Right kidney (tissue), 1 donor: ENCODE measurements around the gene PTGES.

Experiments used
- DNase-seq: peaks from one replicate; pipeline ENCODE4 v3.0.0-alpha.2; 2016

Gene PTGES

DNA sequence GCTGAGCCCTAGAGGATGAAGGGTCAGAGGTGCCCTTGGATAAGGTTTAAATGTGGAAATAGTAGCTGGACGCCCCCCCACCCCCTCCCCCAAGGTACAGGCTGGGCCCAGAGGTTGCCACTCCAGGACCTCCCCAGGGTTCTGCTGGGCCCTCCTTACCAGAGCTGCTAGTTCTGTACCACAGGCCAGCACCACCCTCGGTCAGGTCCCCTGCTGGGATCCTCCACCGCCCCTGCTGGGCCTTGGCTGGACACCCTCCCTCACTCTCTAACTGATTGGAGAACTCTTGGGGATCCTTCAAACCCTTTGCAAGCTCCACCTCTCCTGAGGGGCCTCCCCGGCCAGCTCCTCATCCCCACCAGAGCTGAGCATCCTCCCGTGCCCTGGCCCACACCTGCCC, 34.9 kb downstream of the PTGES start:
- no peak for DNase-seq

DNA sequence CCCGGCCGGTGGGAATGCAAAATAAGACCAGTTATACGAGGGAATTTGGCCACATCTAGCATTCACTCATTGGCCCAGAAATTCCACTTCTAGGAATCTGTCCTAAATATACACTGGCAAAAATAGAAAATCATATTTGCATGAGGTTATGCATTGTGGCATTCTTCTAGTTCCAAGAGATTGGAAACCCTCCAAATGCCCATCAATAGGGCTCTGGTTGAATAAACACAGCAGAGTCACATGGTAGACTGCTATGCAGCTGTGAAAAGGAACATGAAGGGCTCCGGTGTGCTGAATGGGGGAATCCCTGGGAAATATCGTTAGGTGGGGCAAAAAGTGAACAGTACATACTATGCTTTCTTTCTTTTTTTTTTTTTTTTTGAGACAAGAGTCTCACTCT, 36.8 kb downstream of the PTGES start:
- DNase-seq, result no peak

DNA sequence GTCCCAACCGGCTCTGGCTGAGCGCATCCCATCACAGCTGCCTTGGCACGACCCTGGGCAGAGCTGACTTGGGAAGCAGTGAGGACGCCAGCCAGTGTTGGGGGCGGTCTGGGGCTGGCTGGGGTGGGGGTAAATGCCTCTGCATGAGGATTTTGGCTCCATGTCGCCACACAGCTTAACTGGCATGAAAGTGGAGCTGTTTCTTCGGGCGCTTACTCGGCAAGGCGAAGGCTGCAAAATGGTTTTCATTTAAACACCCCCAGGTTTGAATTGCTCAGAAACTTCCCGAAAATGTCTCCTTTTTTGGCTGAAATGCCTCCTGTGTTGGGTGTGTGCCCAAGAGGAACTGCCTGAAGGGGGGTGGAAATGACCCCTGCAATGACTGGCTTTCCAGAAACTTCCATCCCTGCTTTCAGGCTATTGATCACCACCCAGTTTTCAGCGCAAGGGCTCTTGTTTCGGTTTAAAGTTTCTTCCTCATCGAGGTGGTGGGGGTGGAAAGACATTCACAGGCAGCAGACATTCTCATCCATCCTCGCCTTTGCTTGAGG, 38.3 kb downstream of the PTGES start:
- no peak for DNase-seq

DNA sequence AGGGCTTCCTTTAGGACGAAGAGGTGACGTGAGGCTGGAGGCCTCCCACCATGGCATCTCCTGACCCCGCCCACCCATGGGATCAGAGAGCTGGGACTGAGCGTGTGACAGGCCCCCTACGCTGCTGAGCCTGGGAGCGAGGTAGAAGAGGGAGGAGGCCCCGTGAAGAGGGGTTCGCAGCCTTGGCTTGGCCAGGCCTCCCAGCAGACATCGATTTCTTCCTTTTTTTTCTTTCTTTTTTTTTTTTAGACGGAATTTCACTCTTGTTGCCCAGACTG, 39.5 kb downstream of the PTGES start:
- DNase-seq, result no peak

DNA sequence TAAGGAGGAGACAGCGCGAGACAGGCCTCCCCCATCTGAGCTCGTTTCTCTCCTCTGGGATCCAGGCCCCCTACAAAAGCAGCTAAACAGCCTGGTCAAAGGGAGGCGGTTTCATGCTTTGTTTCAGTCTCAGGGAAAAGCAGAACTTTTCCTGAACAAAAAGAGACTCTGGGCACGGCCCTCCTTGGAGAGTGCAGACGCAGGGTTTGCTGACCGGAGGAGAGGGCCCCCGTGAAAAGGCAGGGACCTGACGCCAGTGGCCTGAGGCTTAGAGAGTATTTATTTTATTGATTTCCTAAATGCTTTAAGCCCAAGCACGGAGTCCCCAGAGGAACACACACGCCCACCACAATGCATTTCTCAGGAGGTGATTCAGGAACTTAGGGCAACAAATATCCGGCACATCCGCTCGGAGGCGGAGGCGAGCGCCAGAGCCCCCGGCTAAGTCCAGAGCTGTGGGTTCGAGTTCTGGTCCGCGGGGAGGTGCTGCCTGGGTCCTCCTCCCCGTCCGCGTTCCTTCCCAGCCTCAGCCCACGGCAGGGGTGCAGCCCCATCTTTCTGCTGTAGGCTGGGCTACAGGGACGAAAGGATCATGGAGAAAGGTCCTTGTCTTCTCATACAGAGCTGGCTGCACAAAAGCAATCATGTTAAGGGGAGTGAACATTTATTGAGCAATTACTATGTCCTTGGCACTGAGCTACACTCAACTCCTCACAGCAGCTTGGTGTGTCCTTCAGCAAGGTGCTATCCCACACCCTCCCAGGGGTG, 40.0 kb downstream of the PTGES start:
- no peak for DNase-seq

DNA sequence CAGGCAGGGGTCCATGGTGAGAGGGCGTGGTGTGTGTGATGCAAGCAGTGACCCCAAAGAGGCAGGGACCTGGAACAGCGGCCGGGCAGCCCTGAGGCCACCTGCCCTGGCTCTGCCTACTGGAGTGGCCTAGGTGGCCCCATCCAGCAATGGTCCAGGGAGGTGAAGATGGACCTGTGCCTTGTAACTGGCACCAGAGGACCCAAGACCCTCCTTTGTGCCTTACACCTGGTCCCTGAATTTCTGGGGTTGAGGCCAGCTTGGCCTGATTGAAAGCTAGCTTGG, 42.7 kb downstream of the PTGES start:
- no peak for DNase-seq

DNA sequence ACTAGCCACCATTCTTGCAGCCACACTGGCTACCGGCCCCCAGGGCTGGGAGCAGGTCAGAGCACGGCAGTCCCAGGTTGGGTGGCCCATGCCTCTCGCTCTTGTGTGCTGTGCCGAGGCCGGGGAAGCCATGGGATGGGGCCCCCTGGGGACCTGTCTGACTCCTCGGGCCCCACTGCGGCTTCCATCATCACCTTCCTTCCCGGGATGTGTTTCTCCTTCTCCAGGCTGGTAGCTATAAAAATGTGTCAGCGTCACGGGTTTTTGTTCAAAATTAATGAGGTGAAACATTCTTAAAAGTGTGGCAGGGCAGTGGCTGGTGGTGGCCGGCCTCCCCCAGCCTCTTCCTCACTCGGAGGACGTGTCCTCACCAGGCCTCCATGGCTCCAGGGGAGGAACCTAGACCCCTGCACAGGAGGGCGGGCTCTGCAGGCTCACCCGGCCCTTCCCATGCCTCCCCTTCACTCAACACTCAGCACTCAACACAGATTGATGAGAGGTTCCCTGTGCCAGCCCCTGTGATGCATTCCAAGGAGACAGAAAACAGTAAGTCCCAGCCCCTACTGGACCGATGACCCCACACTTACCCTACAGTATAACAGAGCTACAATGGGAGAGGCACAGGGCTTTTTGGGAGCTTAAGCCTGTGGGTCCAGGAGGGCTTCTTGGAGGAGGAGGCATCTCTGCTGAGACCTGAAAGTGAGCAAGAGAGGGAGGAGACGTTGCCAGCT, 43.2 kb downstream of the PTGES start:
- peak; percentile 38 for DNase-seq

DNA sequence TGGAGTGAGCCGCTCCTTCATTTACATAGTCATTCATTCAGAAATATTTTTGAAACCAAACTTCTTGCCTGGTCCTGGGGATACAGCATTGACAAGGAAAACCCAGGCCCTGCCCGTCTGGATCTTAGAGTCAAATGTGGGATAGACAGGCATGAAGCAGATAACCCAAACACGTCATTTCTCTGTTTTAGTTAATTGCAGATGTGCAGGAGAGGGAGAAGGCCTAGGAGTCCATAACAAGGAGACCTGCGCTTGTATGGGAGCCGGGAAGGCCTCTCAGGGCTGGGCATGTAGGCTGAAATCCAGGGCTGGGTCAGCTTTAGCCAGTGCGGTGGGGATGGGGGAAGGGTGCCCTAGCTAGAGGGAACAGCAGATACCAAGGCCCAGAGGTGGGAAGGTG, 44.0 kb downstream of the PTGES start:
- DNase-seq, result no peak

DNA sequence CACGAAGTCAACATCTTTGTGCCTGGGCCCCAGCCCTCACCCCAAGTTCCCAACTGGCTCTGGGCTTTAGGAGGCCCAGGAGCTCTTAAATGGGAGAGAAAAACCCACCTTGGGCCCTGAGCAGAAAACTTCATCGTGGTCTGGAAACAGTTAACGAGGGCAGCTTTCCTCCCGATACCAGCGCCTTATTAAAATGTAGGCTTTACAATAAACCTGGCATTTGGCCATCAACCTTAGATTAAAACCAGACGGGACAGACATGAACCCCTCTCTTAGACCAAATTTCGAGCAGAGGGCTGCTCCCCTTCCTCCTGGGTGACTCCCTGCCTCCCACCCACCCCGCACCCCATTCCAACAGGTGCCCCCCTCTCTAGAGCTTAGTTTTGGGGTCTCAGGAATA, 48.0 kb downstream of the PTGES start:
- DNase-seq, result no peak

DNA sequence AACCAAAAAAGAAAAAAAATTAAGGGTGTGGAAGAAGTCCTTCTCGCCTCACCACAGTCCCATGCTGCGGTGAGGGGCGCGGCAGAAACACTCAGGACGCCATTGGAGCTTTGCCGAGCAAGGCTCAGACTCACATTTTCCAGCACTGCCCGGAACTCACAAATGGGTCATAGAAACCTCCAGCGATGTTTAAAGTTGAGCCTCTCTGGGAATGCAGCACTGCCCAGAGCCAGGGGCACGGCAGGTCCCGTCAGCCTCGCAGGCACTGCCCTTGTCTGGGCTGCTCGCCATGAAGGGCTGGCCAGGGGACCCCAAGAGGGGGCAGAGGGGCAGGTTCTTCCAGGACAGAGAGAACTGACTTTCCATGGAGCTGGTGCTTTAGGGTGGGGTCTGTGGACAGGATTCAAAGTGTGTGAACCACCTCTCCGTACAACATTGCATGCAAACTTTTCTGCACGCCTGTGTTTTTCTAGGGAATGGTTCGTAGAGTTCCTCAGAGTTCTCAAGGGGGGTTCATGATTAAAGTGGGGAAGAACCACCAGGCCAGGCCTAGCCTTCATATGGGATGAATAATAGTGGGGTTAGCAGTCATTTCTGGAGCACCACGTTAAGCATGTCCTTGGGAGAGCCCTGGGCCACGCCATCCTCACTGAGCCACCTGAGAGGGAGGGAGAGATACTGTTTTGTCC, 49.0 kb downstream of the PTGES start:
- no peak for DNase-seq

DNA sequence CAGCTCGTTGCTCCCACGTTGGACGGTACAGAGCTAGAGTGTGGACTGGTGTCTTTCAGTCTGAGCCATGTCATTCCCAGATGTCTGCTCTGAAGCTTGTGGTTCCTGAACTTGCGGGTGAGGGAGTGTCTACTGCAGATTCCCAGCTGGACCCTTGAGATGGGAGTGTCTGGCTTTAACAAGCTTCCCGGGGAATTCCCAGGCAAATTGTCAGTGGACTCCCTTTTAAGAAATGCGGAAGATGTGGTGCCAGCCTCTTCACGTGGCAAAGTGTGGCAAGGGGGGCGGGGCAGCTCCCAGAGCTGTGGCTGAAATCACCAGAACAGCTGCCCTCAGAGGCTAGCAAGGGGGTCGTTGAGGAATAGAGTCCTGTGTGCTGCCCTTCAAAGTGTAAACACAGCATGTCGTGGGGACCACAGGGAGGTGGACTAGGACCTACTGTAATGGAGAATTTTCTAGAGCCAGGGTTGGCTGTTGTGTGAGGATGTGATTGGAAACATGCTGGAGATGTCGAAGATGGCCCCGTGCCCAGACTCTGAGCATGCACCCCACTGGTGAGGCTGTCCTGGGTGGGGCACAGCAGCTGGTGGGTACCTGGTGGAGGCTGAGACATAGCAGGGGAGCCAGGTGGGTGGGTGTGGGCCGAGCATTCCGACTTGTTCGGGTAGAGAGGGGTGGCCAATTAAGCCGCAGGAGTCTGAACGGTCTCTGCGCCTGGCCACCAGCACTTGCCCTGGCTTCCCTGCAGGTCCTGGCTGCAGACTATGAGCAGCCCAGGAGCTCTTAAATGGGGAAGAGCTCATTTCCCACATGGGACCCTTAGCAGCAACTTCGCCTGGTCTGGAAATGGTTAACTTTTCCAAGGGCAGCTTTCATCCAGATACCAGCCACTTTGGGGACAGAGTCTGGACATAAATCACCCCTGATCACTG, 50.0 kb downstream of the PTGES start:
- no peak for DNase-seq

DNA sequence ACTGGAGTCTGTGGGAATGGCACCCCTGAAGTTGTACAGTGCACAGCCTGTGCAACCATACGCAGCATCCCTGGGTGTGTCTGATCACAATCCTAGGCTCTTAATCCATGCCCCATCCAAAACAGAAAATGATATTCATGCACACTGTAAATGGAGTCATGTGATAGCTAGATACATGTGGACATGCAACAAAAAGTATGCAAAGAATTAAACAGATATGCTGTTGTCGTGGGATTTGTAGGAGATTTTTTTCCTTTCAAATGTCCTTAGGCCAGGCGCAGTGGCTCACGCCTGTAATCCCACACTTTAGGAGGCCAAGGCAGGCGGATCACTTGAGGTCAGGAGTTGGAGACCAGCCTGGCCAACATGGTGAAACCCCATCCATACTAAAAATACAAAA, 51.3 kb downstream of the PTGES start:
- DNase-seq, result no peak

DNA sequence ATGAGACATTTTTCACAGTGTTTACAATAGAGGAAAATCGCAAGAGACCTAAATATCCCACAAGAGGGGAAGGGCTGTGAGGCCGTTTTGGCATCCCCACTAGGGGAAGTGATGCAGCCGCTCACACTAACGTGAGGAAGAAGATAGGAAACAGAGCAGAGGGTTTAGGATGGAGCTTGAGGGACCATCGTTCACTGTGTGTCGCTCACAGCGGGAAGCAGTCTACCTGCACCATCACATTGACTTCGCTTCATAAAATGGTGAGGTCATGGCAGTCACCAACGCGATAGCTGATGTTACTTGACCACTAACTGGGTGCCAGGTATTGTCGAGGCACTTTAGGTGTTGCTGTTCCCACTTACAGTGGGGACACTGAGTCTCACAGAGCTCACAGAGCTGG, 51.8 kb downstream of the PTGES start:
- no peak for DNase-seq

DNA sequence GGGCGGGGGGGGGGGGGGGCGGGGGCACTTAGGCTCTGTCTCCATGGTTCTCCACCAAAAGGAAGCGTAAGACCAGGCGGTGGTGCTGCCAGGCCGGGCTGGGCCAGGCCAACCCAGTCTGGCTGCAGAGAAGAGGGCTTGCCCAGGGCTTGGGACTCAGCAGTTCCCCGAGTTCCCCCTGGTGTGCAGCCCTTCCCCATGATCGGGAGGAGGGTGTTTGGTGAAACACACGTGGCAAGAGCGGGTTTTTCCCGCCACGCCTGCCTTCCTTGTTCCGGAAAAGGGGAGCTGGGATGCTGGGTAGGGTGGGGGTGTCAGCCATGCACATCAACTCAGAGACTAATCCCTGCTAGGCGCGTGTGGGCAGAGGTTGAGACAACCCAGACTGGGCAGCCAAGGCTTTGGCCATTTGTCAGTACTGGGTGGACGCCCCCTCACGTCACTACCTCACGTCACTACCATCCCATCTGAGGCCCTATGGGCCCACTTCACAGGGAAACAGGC, 54.5 kb downstream of the PTGES start:
- no peak for DNase-seq

DNA sequence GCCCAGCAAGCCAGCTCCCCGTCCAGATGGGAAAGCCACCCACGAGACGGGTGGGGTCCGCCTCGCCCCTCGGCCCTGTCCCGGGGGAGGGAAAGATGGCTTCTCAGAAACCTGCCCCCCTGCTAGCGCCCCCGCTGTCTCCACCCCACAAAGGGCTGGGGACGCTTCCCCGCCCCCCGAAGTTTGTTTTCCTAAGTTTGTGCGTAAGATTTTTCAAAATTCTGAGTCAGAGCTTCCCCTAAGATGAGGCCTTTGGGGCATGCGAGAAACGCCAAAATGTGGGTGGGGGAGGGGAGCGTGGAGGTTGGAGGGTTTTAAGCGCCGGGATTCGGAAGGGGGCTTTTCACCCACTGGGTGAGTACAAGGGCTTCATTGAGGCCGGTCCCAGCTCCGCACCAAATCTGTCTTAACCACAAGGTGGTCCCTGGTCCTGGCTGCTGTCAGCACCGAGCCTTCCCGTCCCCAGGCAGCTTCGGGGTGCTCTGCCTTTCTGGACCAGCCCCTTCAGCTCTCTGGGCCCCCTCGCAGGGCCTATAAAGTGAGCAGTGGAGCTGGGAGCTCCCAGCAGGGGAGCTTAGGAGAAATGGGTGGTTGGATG, 55.1 kb downstream of the PTGES start:
- DNase-seq, result no peak

DNA sequence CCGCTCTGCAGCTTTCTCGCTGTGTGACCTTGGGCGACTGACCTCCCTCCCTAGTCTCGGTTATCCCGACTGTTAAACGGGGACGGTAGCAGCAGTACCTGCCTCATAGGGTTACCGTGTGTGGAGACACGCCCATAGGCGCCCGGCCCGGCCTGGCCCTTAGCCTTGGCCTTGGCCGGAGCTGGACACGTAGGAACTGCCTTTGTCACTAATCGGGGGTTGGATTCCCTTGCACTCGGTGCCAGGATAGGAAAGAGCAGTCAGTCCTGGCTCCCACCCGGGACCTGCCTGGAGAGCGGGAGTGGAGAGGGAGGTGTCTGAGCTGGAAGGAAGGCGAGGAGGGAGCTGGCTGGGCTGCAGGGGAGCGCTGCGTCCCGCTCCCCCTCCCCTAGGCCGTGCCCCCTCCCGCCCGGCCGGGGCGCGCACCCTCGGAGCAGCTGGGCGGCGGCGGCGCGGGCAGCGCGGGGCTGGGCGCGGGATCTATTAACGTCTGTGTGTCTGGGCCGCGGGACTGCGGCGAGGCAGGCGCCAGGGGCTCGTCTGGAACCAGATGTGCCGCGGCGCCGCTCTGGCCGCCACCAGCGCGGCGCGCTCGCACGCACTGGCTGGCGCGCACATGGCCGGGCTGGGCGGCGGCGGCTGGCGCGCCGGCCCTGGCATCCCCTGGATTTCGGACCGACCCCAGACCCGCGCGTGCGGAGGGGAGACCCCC, 55.7 kb downstream of the PTGES start:
- peak; percentile 52 for DNase-seq

DNA sequence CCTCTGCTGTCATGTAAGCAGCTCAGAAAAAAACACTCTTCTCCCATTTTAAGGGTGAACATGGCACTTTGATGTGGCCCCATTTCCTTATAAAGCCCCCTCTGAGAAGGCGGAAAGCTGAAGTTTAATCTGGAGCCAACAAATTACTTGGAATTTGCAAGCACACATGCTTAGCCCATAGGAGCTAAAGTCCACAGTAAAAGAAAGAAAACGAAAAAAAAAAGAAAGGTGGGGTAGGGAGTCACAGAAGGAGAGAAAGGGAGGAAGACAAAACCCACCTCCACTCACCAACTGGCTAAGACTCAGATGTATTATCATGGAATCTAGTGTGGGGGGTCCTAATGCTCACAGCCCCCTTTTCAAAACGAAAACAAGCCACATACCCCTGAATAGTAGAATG, 57.0 kb downstream of the PTGES start:
- DNase-seq, result no peak

DNA sequence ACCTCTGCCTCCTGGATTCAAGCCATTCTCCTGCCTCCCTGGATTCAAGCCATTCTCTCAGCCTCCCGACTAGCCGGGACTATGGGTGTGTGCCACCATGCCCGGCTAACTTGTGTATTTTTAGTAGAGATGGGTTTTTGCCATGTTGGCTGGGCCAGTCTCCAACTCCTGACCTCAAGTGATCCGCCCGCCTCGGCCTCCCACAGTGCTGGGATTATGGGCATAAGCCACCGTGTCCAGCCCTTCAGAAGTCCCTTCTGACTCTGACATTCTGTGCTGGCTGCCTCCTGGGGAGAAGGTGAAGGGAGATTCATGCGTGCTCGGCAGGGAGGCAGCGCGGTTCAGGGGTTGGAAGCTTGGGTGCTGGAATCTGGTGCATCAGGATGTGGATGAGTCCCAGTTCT, 58.6 kb downstream of the PTGES start:
- DNase-seq, result no peak

DNA sequence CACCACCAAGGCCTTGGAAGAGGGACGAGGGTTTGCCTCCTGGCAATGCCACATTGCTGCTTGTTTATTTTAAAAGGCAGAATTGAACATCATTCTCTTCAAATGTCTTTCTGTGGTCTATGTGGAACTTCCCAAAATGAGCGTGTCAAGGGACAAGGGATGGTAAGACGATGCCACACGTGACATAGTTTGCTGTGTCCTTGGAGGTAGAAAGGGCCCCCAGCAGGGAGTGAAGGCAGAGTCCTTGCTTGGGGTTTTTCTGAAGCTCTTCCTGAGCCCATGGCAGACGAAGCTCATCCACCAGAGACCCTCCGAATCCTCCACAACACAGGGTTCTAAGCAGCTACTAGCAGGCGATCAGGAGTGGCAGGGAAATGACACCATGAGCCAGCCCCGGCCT, 59.1 kb downstream of the PTGES start:
- no peak for DNase-seq

DNA sequence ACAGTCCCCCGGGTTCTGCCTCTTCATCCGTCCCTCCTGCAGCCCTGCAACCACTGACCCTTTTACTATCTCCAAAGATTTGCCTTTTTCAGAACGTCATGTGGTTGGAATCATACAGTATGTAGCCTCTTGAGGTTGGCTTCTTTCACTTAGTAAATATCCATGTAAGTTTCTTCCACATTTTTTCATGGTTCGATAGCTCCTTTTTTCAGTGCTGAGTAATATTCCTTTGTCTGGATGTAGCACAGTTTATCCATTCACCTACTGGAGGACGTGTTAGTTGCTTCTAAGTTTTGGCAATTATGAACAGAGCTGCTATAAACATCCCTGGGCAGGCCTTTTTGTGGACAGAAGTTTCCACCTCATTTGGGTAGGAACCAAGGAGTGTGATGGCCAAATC, 60.3 kb downstream of the PTGES start:
- DNase-seq, result no peak
